ENCODE measurements around the gene ZNF470. TPM values are rescaled to one million over a fixed set of nuclear protein-coding genes. Genes with fewer than 3 reads are reported as not detected.

ZNF470 gene
- total RNA-seq, 1 donor from 2014 or later, result 3.7 TPM

- Histone ChIP-seq H3K36me3 (ENCODE audit: control insufficient read depth in 3 of 3, insufficient read depth in 3 of 3, low read length in 3 of 3) (peaks cover 40 to 45% (median 42%) of the 10 kb centered on the region in 3 donors), H3K9ac (ENCODE audit: low read depth in 1 of 3, low read length in 3 of 3) (no peak overlapping the region), H3K4me1 (ENCODE audit: control insufficient read depth in 3 of 3, insufficient read depth in 3 of 3, low read length in 3 of 3) (no peaks in the 10 kb centered on the region), H3K27me3 (ENCODE audit: control insufficient read depth in 3 of 3, insufficient read depth in 3 of 3, low read length in 3 of 3) (no peaks in the 10 kb centered on the region), H3K9me3 (ENCODE audit: control insufficient read depth in 3 of 3, low read length in 3 of 3) (peaks cover 12 to 29% (median 18%) of the 10 kb centered on the region in 3 donors), H3K4me3 (ENCODE audit: low read length in 3 of 3) (no peak overlapping the region), H3K27ac (ENCODE audit: low read depth, low read length) (no peak overlapping the region)
Measured at GRCh38 chr19:56625708-56626107, 58.4 kb downstream of the ZNF470 start.

- Histone ChIP-seq H3K36me3 (ENCODE audit: control insufficient read depth in 3 of 3, insufficient read depth in 3 of 3, low read length in 3 of 3) (peaks cover 0 to 6% (median 3%) of the 10 kb centered on the region in 3 donors), H3K27ac (ENCODE audit: low read depth, low read length) (no peak overlapping the region), H3K4me1 (ENCODE audit: control insufficient read depth in 3 of 3, insufficient read depth in 3 of 3, low read length in 3 of 3) (no peaks in the 10 kb centered on the region), H3K9ac (ENCODE audit: low read depth in 1 of 3, low read length in 3 of 3) (no peak overlapping the region), H3K9me3 (ENCODE audit: control insufficient read depth in 3 of 3, low read length in 3 of 3) (peaks cover 16 to 24% (median 21%) of the 10 kb centered on the region in 3 donors), H3K27me3 (ENCODE audit: control insufficient read depth in 3 of 3, insufficient read depth in 3 of 3, low read length in 3 of 3) (no peaks in the 10 kb centered on the region), H3K4me3 (ENCODE audit: low read length in 3 of 3) (no peak overlapping the region)
Measured at GRCh38 chr19:56633021-56633420, 65.8 kb downstream of the ZNF470 start.

GRCh38 chr19:56637976-56638555 is 70.8 kb downstream of the ZNF470 start:
- Histone ChIP-seq H3K9me3 (ENCODE audit: control insufficient read depth in 3 of 3, low read length in 3 of 3) (peaks cover 8 to 13% (median 10%) of the 10 kb centered on the region in 3 donors), H3K27me3 (ENCODE audit: control insufficient read depth in 3 of 3, insufficient read depth in 3 of 3, low read length in 3 of 3) (peaks cover 0 to 4% (median under 1%) of the 10 kb centered on the region in 3 donors), H3K27ac (ENCODE audit: low read depth, low read length) (no peak overlapping the region), H3K9ac (ENCODE audit: low read depth in 1 of 3, low read length in 3 of 3) (no peak overlapping the region), H3K36me3 (ENCODE audit: control insufficient read depth in 3 of 3, insufficient read depth in 3 of 3, low read length in 3 of 3) (no peaks in the 10 kb centered on the region), H3K4me1 (ENCODE audit: control insufficient read depth in 3 of 3, insufficient read depth in 3 of 3, low read length in 3 of 3) (no peaks in the 10 kb centered on the region), H3K4me3 (ENCODE audit: low read length in 3 of 3) (no peak overlapping the region)

Other genes with a start within 250 kb of the ZNF470 start
- gene ZNF582, start 173.9 kb upstream of the ZNF470 start, total RNA-seq, result 4.2 TPM
- gene ZNF583, start 163.1 kb upstream of the ZNF470 start, total RNA-seq, result 8.4 TPM
- 4.7 TPM for gene ZNF667, start 90.1 kb upstream of the ZNF470 start, total RNA-seq
- gene ZNF471, start 59.6 kb upstream of the ZNF470 start, total RNA-seq, result 2.6 TPM
- gene ZFP28, start 28.5 kb upstream of the ZNF470 start, total RNA-seq, result 5.7 TPM
- 8.9 TPM for gene ZNF71, start 27.8 kb downstream of the ZNF470 start, total RNA-seq
- 0.52 TPM for gene SMIM17, start 75.7 kb downstream of the ZNF470 start, total RNA-seq
- 3.1 TPM for gene ZNF835, start 104.3 kb downstream of the ZNF470 start, total RNA-seq

All from skeletal muscle tissue (tissue), 4 donors.